NCI-H510A treated with DMSO at 0.1 percent for 48 hours (cell line): ENCODE results near the gene TMEM54.

Experiments used
- DNase-seq: peaks from one replicate; lab custom pipeline; 2025; lab: John Stamatoyannopoulos, UW

TMEM54 gene

GRCh38 chr1:32895325-32896215, 5.6 kb downstream of the TMEM54 start:
- DNase-seq, result no peak

DNA sequence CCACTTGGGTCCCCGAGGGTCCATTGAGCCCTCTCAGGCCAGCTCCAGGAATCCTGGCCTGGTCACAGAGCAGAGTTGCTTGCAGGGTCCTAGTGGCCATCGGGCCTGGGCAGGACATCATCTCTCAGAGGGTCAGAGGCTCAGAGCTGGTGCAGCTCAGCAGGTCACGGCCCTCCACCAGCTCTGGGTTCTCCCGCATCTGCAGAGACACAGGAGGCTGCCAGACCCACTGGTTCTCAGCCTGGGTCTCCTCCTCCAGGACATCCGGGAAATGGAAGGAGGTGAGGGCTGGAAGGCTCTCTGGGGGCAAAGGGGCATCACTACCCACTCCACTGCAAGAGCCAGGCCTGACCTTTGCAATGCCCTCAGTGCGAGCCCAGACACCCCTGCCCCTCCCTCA, 6.5 kb downstream of the TMEM54 start:
- DNase-seq, result no peak

GRCh38 chr1:32894019-32894600, 7.1 kb downstream of the TMEM54 start:
- no peak for DNase-seq

DNA sequence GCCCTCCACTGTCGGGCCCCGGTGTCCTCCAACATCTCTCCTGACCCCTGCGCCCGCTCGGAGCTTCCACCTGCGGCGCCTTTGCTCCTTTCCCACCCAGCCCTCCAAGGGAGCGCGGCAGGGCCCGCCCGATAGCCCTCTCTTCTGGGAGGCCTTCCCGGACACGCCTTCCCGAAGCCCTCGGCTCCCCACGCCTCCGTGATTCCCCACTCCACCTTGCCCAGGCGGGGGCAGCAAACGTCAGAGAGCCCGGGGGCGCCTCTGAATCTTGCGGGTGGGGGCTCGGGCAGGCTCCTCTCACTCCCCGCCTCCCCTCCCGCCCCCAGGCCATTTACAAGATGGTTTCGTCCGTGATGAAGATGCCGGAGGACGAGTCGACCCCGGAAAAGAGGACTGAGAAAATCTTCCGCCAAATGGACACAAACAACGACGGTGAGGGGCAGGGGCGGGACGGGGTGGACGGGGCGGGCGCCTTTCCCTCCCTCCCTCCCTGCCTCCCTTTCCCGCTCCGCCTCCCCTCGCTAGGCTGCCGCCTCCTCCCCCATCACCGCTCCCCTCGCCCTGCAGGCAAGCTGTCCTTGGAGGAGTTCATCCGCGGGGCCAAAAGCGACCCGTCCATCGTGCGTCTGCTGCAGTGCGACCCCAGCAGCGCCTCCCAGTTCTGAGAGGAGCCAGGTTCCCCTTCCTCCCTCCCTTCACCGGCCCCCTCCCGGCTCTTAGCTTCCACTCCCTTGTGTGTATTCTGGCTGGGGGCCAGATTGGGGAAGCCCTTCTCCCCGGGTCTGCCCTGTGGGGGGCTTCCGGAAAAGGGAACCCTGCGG, 7.8 kb downstream of the TMEM54 start:
- DNase-seq, result peak; percentile 85

- DNase-seq, result peak; percentile 81
Measured at GRCh38 chr1:32892368-32893197, 8.6 kb downstream of the TMEM54 start.

DNA sequence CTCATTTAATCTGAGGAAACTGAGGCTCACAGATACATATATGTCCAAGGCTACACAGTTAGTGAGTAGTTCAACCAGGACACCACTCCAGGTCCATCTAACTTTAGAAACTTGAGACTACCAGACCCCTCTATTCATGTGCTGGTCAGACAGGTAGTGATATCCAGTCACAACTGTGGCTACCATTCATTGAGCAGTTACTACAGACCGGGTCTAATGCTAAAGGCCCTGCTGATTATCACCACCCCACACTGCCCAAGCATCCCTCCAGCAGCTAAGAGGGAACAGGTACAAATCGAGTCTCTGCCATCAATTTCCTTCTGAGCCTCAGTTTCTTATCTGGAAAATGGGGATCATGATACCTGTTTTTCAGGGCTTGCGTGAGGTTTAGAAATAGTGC, 9.6 kb downstream of the TMEM54 start:
- no peak for DNase-seq

DNA sequence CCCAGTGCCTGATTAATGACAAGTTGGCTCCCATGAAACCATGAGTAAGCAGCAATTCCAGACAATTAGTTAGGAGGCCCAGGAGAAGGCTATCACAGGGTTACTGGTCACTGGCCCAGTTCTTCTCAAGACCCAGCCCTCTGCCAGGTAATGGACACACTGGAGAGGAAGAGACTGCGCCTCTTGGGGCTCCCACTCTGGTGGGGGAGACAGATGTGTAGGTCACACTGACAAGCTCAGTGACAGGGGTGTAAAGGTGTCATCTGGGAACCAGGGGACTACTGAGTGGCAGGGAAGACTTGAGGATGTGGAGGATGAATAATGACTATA, 10.0 kb downstream of the TMEM54 start:
- no peak for DNase-seq

DNA sequence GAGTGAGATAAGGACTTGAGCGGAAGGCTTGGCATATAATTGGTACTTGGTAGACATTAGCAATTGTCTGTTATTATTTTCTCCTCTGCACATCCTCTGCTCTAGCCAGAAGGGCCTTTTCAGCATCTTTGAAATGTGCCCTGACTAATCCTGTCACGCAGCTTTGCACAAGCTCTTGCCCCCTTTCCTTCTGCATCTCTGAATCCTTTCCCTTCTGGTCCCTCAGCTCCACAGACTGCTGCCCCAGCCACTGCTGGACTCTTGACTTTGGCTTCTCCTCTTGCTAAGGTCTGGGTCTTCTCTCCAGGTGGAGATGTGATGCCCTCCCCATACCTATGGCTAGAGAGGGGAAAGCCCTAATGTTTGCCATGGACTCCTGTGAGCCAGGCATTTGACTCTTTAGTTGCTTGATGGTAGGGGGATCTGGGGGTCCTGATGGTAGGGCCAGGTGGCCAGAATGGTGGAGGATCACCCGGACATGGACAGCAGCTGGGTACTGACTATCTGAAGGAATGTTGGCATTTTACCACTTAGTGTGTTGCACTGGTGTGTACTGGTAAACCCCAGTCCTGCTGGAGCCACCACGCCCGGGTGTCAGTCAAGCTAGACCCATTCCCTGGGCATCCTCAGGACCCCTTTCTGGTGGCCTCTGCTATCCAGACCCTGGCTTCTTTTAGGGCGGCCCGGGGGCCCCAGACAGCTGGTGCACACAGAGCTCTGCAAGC, 10.5 kb downstream of the TMEM54 start:
- no peak for DNase-seq

- no peak for DNase-seq
Measured at GRCh38 chr1:32889731-32890278, 11.4 kb downstream of the TMEM54 start.

- DNase-seq, result no peak
Measured at GRCh38 chr1:32888677-32889420, 12.3 kb downstream of the TMEM54 start.

- no peak for DNase-seq
Measured at GRCh38 chr1:32888134-32888533, 13.1 kb downstream of the TMEM54 start.

DNA sequence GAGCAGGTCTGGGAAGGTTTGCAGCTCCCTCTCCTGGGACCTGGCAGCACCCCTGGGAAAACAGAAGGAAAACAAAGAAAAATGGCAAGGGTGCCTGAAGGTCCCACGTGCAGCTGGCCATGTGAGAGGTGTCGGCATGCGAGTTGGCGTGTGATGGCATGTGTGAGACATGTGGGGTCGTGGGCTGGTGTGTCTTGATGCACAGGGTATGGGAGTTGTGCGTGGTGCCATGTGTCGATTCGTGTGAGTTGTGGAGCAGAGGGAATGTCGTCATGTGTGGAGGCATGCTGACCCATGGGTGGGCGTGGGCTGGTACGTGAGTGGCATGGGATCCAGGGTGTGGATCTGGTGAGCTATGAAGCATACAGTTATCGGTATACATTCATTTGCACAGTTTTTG, 13.6 kb downstream of the TMEM54 start:
- DNase-seq, result no peak

GRCh38 chr1:32886828-32887414, 14.3 kb downstream of the TMEM54 start:
- DNase-seq, result no peak

DNA sequence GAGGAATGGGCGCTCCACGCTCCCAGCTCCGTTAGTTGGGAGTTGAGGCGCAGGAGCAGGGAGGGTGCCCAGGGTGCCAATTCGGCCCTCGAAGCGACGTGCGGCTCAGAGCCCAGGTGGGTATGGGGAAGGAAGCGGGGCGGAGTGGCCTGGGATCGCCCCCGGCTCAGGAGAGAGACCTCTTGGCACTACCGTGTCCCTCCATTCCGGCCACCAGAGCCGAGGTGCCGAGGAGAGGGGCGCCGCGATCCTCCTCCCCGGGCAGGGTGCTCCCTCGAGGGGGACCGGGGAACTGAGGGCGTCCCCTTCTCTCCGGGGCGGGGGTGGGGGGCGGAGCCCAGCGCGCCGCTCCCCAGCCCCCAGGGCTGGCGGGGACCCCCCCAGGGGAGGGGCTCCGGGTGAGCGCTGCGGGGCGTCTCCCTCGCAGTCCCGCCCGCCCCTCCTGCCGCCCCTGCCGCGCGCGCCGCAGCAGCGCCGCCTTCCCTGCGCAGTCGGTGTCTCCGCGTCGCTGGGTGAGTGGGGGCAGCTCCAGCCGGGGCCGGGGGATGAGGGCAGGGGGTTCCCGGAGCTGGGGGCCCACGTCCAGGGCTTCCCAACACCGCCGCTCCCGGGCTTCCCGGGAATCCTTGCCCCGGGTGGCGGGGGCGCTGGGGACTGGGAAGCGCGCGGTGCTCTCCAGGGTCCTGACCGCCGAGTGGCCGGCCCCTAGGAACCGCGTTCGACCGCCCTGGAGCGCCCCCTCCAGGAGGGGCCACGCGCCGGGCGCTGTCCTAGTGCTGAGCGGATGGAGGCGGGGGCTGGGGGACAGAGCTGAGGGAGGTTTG, 15.0 kb downstream of the TMEM54 start, which contains the start of gene HPCA:
Gene HPCA, plus strand, starts transcription at position 488 of the 824 bp plus-strand sequence. CDS start 2,408 bp downstream, outside the sequence.
- no peak for DNase-seq

- DNase-seq, result no peak
Measured at GRCh38 chr1:32885676-32886003, 15.5 kb downstream of the TMEM54 start.

DNA sequence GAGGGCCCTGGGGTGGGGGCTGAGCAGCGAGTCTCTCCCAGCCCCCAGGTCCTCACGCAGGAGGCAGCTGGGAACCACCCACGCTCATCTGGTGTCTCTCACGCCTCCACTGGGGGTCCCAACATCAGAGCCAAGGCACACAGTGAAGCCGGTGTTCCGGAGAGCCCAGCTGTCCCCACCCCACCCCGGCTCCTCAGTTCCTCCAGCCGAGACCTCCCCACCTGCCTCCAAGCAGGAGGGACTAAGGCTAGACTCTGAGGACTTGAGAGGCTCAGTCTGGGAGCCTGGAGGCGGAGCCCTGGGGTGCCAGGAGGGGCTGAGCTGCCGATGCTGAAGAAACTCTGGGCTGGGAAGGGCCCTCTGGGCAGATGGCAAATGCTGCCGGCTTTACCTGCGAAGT, 16.5 kb downstream of the TMEM54 start:
- no peak for DNase-seq

DNA sequence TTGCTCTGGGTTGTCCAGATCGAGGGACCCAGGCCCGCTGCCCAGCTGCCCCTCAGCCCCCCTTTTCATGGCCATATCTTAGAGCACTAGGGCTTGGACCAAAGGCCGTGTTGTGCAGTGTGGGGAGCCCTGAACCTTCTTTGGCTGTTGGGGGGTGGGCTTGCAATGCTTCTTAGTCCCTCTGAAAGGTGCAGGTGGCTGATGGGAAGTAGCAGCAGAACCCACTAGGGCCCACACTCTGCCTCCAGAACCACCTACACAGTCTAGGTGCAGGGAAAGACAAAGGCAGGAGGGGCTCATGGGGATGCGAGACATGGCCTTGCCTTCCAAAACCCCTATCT, 17.2 kb downstream of the TMEM54 start:
- no peak for DNase-seq

DNA sequence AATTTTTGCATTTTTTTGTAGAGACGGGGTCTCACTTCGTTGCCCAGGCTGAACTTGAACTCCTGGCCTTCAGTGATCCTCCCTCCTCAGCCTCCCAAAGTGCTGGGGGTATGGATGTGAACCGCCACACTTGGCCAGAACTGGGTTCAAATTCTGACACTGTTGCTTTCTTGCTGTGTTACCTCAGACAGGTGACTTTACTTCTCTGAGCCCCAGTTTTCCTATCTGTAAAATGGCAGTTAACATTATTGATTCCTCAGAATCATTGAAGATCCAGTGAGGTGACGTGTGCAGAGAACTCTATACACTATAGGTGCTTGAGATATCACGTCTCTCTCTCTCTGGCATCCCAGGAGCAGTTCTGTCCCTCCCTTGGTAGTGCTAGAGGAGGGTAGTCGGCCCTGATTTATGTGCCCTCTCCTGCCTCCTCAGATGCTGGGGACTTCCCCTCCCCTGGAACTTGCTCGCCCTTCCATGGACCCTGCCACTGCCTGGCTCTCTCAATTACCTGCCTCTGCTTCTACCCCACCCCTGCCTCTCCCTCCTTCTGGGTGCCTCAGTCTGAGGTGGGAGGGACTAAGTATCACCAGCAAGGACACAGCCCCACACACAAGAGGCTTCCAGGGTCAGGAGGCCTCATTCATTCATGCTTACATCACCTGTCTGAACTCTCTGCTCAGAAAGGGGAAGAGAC, 17.7 kb downstream of the TMEM54 start:
- DNase-seq, result no peak
